ENCODE data around the gene ETFA.

DNA sequence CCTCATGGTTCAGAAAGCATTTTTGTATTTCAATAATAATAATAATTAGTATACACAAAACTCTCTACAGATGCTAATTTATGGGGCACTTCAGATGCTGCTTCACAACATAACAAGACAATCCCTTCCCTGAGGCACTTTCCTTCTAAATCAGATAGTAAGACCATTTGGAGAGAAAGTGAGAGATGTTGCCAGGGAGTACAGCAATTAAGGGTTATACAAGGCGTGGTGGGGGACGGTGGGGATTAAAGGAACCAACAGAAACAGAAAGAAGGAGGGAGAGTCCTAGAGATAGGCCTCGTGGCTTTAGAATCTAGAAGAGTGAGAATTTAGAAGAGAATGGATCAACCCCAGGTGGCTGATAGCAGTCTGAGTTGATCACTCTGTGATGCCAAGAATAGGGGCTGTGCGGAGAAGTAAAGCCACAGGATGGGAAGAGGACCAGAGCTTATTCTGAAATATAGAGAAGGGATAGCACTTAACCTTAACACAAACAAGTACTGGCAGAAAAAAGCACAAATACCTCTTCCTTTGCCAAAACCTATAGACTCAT lies 76.9 kb downstream of the ETFA start:
- TF ChIP-seq, protein P1, sequence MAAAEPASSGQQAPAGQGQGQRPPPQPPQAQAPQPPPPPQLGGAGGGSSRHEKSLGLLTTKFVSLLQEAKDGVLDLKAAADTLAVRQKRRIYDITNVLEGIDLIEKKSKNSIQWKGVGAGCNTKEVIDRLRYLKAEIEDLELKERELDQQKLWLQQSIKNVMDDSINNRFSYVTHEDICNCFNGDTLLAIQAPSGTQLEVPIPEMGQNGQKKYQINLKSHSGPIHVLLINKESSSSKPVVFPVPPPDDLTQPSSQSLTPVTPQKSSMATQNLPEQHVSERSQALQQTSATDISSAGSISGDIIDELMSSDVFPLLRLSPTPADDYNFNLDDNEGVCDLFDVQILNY (CRISPR knock-in tag; IDR thresholded peaks at IDR 0.05), result no peak
- TF ChIP-seq POLR2A (conservative IDR thresholded peaks at IDR 0.05) (no peak), DNMT1 (IDR thresholded peaks at IDR 0.05) (no peak), RHOXF2B (CRISPR knock-in tag; conservative IDR thresholded peaks at IDR 0.05) (no peak), ZNF274 (IDR thresholded peaks at IDR 0.05; ENCODE audit: borderline replicate concordance, low read depth, low read length) (no peak), FOXM1 (IDR thresholded peaks at IDR 0.05; ENCODE audit: low read depth) (no peak), FOXM1 (CRISPR knock-in tag; IDR thresholded peaks at IDR 0.05; ENCODE audit: low read depth) (no peak)
- TF ChIP-seq, protein P2, sequence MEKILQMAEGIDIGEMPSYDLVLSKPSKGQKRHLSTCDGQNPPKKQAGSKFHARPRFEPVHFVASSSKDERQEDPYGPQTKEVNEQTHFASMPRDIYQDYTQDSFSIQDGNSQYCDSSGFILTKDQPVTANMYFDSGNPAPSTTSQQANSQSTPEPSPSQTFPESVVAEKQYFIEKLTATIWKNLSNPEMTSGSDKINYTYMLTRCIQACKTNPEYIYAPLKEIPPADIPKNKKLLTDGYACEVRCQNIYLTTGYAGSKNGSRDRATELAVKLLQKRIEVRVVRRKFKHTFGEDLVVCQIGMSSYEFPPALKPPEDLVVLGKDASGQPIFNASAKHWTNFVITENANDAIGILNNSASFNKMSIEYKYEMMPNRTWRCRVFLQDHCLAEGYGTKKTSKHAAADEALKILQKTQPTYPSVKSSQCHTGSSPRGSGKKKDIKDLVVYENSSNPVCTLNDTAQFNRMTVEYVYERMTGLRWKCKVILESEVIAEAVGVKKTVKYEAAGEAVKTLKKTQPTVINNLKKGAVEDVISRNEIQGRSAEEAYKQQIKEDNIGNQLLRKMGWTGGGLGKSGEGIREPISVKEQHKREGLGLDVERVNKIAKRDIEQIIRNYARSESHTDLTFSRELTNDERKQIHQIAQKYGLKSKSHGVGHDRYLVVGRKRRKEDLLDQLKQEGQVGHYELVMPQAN (IDR thresholded peaks at IDR 0.05; ENCODE audit: borderline replicate concordance), result no peak
